Measurements from ENCODE around the gene IFT20.

Gene IFT20

DNA sequence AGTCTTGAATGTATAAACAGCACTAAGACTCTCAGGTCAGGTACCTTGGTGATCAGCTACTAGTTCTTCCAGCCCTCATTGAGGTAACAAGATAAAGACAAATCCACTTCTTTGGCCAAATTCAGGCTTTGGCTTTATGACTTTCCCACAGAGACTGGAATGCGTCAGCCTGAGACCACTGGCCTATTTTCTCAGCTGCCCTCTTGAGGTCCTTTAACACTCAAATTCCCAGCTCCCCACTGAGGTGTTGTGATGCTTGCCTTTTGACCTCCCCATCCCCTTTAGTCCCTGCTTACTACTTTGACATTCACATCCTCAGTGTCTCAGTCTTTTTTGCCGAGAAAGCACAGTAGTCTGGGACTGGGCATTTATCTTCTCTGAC, 10.9 kb upstream of the IFT20 start:
- H3K27ac ChIP-seq (ENCODE audit: low read depth, low read length), result no peak overlapping the region
- no peak overlapping the region for H2BK15ac ChIP-seq (replicated peaks; ENCODE audit: low read depth)
- no peak overlapping the region for H2BK120ac ChIP-seq (ENCODE audit: low read depth, low read length)
- H3K79me2 ChIP-seq (ENCODE audit: control insufficient read depth, insufficient read depth, low read length), result no peaks in the 10 kb centered on the region
- H3K56ac ChIP-seq (ENCODE audit: low read length), result no peak overlapping the region
- H4K5ac ChIP-seq (ENCODE audit: low read length), result no peak overlapping the region
- no peak overlapping the region for H3K4ac ChIP-seq (ENCODE audit: low read depth, low read length)
- H3K4me1 ChIP-seq (ENCODE audit: control insufficient read depth, low read depth, low read length), result no peaks in the 10 kb centered on the region
- H3K79me1 ChIP-seq (ENCODE audit: low read length), result peaks cover 1% of the 10 kb centered on the region
- no peak overlapping the region for H3K4me2 ChIP-seq (ENCODE audit: low read length)
- H3K27me3 ChIP-seq (ENCODE audit: insufficient read depth, low read length, poor library complexity), result no peaks in the 10 kb centered on the region
- H3K36me3 ChIP-seq (ENCODE audit: control insufficient read depth, insufficient read depth, low read length), result peaks cover 26% of the 10 kb centered on the region
- no peak overlapping the region for H2BK5ac ChIP-seq (ENCODE audit: low read length)
- no peak overlapping the region for H3K23ac ChIP-seq (ENCODE audit: low read length)
- no peak overlapping the region for H4K8ac ChIP-seq (ENCODE audit: low read depth, low read length)
- H3K9ac ChIP-seq (ENCODE audit: low read length), result no peak overlapping the region
- no CpG with 5 or more reads among the region's 2 CpGs for WGBS (ENCODE audit: extremely low coverage, insufficient coverage, low lambda C conversion rate)
- H3K4me3 ChIP-seq (ENCODE audit: low read length), result no peak overlapping the region
- H3K18ac ChIP-seq (ENCODE audit: low read length), result no peak overlapping the region
- H2AK5ac ChIP-seq (ENCODE audit: low read length), result no peak overlapping the region
- peak; percentile 32 for DNase-seq

DNA sequence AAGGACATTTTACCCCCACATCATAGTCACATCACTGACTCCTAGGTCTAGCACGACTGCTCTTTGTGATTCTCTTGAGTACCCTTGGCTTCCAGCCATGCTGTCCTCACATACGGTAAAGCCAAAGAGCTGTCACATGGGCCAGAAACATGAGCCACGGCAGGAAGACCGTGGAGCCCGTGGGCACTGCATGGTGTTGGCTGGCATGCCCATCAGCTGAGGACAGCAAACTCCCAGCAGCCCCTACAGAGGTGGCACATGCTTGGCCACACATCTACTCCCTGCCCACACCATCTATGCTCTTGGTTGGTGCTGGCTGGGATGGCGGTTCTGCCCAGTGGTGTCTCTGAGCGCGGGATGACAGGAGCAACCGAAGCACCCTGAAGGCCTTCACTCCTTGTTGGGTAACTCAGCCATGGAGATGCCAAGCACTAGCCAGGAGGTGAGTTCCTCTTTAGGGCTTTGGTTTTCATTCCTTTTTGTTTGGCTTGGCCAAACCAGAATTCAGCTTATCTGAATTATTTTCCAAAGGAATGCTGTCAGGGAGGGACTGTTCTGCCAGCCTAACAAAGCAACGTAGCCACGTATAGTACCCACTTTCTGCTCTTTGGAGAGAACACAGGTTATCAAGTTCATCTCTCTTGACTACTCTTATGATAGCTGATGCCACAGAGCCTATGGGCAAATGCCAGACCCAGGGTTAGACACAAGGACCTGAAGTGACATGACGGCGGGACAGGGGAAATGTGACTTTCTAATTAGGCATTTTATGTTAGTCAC, 10.3 kb upstream of the IFT20 start:
- no CpG with 5 or more reads among the region's 13 CpGs for WGBS (ENCODE audit: extremely low coverage, insufficient coverage, low lambda C conversion rate)
- Histone ChIP-seq H2BK15ac (replicated peaks; ENCODE audit: low read depth) (no peak overlapping the region), H2AK5ac (ENCODE audit: low read length) (no peak overlapping the region), H3K4me2 (ENCODE audit: low read length) (no peak overlapping the region), H4K5ac (ENCODE audit: low read length) (no peak overlapping the region), H3K4me3 (ENCODE audit: low read length) (no peak overlapping the region), H3K23ac (ENCODE audit: low read length) (peak overlapping the region; percentile 9), H3K4me1 (ENCODE audit: control insufficient read depth, low read depth, low read length) (no peaks in the 10 kb centered on the region), H3K56ac (ENCODE audit: low read length) (no peak overlapping the region), H2BK120ac (ENCODE audit: low read depth, low read length) (no peak overlapping the region), H3K4ac (ENCODE audit: low read depth, low read length) (no peak overlapping the region), H4K8ac (ENCODE audit: low read depth, low read length) (no peak overlapping the region), H3K27ac (ENCODE audit: low read depth, low read length) (no peak overlapping the region), H3K9ac (ENCODE audit: low read length) (no peak overlapping the region), H3K27me3 (ENCODE audit: insufficient read depth, low read length, poor library complexity) (no peaks in the 10 kb centered on the region), H3K36me3 (ENCODE audit: control insufficient read depth, insufficient read depth, low read length) (peaks cover 21% of the 10 kb centered on the region), H3K79me2 (ENCODE audit: control insufficient read depth, insufficient read depth, low read length) (no peaks in the 10 kb centered on the region), H3K18ac (ENCODE audit: low read length) (no peak overlapping the region), H3K79me1 (ENCODE audit: low read length) (peaks cover 1% of the 10 kb centered on the region), H2BK5ac (ENCODE audit: low read length) (no peak overlapping the region)
- no peak for DNase-seq

DNA sequence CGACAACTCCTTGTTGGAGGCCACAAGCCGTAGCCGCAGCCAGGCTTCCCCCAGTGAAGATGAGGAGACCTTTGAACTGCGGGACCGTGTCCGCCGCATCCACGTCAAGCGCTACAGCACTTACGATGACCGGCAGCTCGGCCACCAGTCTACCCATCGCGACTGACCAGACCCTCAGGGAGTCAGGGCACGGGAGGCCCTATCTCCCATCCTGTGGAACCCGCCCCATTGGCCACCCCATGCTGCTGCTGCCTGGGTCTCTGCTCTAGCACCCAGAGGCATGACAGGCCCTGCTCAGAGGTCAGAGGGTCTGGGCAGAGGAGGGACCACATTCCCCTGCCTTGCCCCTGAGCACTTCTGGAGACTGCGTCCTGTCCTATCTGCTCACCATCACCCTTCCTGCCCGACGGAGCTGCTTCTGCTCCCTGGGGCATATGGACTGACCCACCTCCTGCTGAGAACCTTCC, 9.2 kb upstream of the IFT20 start:
- H3K4me3 ChIP-seq (ENCODE audit: low read length), result no peak overlapping the region
- H4K5ac ChIP-seq (ENCODE audit: low read length), result no peak overlapping the region
- no peak overlapping the region for H2BK120ac ChIP-seq (ENCODE audit: low read depth, low read length)
- H3K4me2 ChIP-seq (ENCODE audit: low read length), result no peak overlapping the region
- H3K79me2 ChIP-seq (ENCODE audit: control insufficient read depth, insufficient read depth, low read length), result no peaks in the 10 kb centered on the region
- H3K36me3 ChIP-seq (ENCODE audit: control insufficient read depth, insufficient read depth, low read length), result peaks cover 18% of the 10 kb centered on the region
- no peak overlapping the region for H3K18ac ChIP-seq (ENCODE audit: low read length)
- H3K9ac ChIP-seq (ENCODE audit: low read length), result no peak overlapping the region
- no peak overlapping the region for H3K23ac ChIP-seq (ENCODE audit: low read length)
- peaks cover 1% of the 10 kb centered on the region for H3K79me1 ChIP-seq (ENCODE audit: low read length)
- H2AK5ac ChIP-seq (ENCODE audit: low read length), result no peak overlapping the region
- H2BK15ac ChIP-seq (replicated peaks; ENCODE audit: low read depth), result no peak overlapping the region
- no CpG with 5 or more reads among the region's 19 CpGs for WGBS (ENCODE audit: extremely low coverage, insufficient coverage, low lambda C conversion rate)
- no peaks in the 10 kb centered on the region for H3K27me3 ChIP-seq (ENCODE audit: insufficient read depth, low read length, poor library complexity)
- H2BK5ac ChIP-seq (ENCODE audit: low read length), result no peak overlapping the region
- no peak overlapping the region for H3K4ac ChIP-seq (ENCODE audit: low read depth, low read length)
- no peak overlapping the region for H3K27ac ChIP-seq (ENCODE audit: low read depth, low read length)
- H3K56ac ChIP-seq (ENCODE audit: low read length), result no peak overlapping the region
- DNase-seq, result no peak
- H3K4me1 ChIP-seq (ENCODE audit: control insufficient read depth, low read depth, low read length), result no peaks in the 10 kb centered on the region
- H4K8ac ChIP-seq (ENCODE audit: low read depth, low read length), result no peak overlapping the region

DNA sequence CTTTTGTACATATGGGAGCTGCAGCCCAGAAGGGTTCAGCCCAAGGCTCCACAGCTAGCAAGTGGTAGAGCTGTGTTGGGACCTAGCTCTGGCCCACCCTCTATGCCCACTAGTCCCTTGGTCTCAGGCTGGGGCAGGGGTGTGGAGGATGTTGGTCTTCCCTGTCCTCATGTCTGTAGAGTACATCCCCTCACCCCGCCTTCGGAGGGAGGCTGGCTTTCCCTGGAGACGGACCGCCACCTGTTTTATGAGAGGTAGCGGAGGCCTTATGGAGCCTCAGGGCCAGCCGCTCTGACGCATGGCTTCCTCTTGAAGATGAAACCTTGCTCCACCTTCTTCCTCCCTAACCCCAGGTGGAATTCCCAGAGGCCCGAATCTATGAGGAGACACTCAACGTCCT, 8.7 kb upstream of the IFT20 start:
- Histone ChIP-seq H3K9ac (ENCODE audit: low read length) (no peak overlapping the region), H3K4me2 (ENCODE audit: low read length) (no peak overlapping the region), H3K18ac (ENCODE audit: low read length) (no peak overlapping the region), H3K27me3 (ENCODE audit: insufficient read depth, low read length, poor library complexity) (no peaks in the 10 kb centered on the region), H2BK5ac (ENCODE audit: low read length) (no peak overlapping the region), H4K8ac (ENCODE audit: low read depth, low read length) (no peak overlapping the region), H3K23ac (ENCODE audit: low read length) (no peak overlapping the region), H3K27ac (ENCODE audit: low read depth, low read length) (no peak overlapping the region), H2BK120ac (ENCODE audit: low read depth, low read length) (no peak overlapping the region), H3K56ac (ENCODE audit: low read length) (no peak overlapping the region), H3K4ac (ENCODE audit: low read depth, low read length) (no peak overlapping the region), H3K36me3 (ENCODE audit: control insufficient read depth, insufficient read depth, low read length) (peaks cover 18% of the 10 kb centered on the region), H2BK15ac (replicated peaks; ENCODE audit: low read depth) (no peak overlapping the region), H3K79me1 (ENCODE audit: low read length) (peaks cover 4% of the 10 kb centered on the region), H2AK5ac (ENCODE audit: low read length) (no peak overlapping the region), H3K79me2 (ENCODE audit: control insufficient read depth, insufficient read depth, low read length) (no peaks in the 10 kb centered on the region), H3K4me1 (ENCODE audit: control insufficient read depth, low read depth, low read length) (no peaks in the 10 kb centered on the region), H3K4me3 (ENCODE audit: low read length) (no peak overlapping the region), H4K5ac (ENCODE audit: low read length) (no peak overlapping the region)
- no CpG with 5 or more reads among the region's 9 CpGs for WGBS (ENCODE audit: extremely low coverage, insufficient coverage, low lambda C conversion rate)
- no peak for DNase-seq

DNA sequence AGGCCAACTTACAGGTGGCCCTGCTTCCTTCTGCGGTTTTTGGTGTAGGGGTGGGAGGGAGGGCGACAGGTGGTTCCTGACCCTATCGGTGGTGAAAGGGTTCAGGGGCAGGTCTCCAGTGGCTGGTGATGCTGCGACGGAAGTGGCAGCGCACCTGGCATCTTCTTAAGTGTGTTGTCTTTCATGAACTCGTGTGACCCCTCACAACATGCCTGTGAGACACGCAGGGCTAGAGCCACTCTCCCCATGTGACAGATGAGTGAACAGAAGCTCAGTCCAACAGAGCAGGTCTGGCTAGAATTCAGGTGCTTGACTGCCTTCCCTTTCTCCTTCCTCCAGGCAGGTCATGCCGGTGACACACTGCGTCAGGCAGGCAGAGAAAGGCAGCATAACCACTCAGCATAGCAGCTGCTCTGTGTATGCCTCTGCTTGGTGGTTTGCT, 8.2 kb upstream of the IFT20 start:
- Histone ChIP-seq H3K4ac (ENCODE audit: low read depth, low read length) (no peak overlapping the region), H2AK5ac (ENCODE audit: low read length) (no peak overlapping the region), H3K27me3 (ENCODE audit: insufficient read depth, low read length, poor library complexity) (no peaks in the 10 kb centered on the region), H3K18ac (ENCODE audit: low read length) (no peak overlapping the region), H3K9ac (ENCODE audit: low read length) (no peak overlapping the region), H2BK5ac (ENCODE audit: low read length) (no peak overlapping the region), H3K56ac (ENCODE audit: low read length) (no peak overlapping the region), H3K4me2 (ENCODE audit: low read length) (no peak overlapping the region), H4K8ac (ENCODE audit: low read depth, low read length) (no peak overlapping the region), H3K79me1 (ENCODE audit: low read length) (peaks cover 5% of the 10 kb centered on the region), H3K27ac (ENCODE audit: low read depth, low read length) (no peak overlapping the region), H4K5ac (ENCODE audit: low read length) (no peak overlapping the region), H3K79me2 (ENCODE audit: control insufficient read depth, insufficient read depth, low read length) (peaks cover 2% of the 10 kb centered on the region), H3K4me3 (ENCODE audit: low read length) (no peak overlapping the region), H2BK120ac (ENCODE audit: low read depth, low read length) (no peak overlapping the region), H3K23ac (ENCODE audit: low read length) (no peak overlapping the region), H2BK15ac (replicated peaks; ENCODE audit: low read depth) (no peak overlapping the region), H3K36me3 (ENCODE audit: control insufficient read depth, insufficient read depth, low read length) (peaks cover 14% of the 10 kb centered on the region), H3K4me1 (ENCODE audit: control insufficient read depth, low read depth, low read length) (no peaks in the 10 kb centered on the region)
- WGBS (ENCODE audit: extremely low coverage, insufficient coverage, low lambda C conversion rate), result no CpG with 5 or more reads among the region's 10 CpGs
- DNase-seq, result no peak

DNA sequence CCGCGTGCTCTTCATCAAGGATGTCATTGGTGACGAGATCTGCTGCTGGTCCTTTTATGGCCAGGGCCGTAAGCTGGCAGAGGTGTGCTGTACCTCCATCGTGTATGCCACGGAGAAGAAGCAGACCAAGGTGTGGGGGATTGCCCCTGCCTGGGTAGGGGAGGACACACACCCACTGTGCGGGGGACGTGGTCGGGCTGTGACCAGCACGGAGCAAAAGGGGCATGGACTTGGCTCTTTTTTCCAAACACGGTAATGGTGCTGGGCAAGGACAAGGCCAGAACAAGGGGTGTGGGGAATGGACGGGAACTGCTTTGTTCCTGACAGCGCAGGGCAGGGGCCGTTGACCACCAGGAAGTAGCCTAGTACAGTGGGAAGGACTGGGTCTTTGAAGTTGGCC, 7.0 kb upstream of the IFT20 start:
- Histone ChIP-seq H3K27me3 (ENCODE audit: insufficient read depth, low read length, poor library complexity) (no peaks in the 10 kb centered on the region), H3K79me2 (ENCODE audit: control insufficient read depth, insufficient read depth, low read length) (peaks cover 10% of the 10 kb centered on the region), H2BK5ac (ENCODE audit: low read length) (no peak overlapping the region), H2AK5ac (ENCODE audit: low read length) (no peak overlapping the region), H3K36me3 (ENCODE audit: control insufficient read depth, insufficient read depth, low read length) (peaks cover 12% of the 10 kb centered on the region), H3K4me3 (ENCODE audit: low read length) (no peak overlapping the region), H3K27ac (ENCODE audit: low read depth, low read length) (no peak overlapping the region), H4K8ac (ENCODE audit: low read depth, low read length) (no peak overlapping the region), H3K56ac (ENCODE audit: low read length) (no peak overlapping the region), H3K18ac (ENCODE audit: low read length) (no peak overlapping the region), H3K23ac (ENCODE audit: low read length) (no peak overlapping the region), H3K9ac (ENCODE audit: low read length) (no peak overlapping the region), H2BK15ac (replicated peaks; ENCODE audit: low read depth) (no peak overlapping the region), H3K79me1 (ENCODE audit: low read length) (peaks cover 7% of the 10 kb centered on the region), H4K5ac (ENCODE audit: low read length) (no peak overlapping the region), H3K4ac (ENCODE audit: low read depth, low read length) (no peak overlapping the region), H3K4me1 (ENCODE audit: control insufficient read depth, low read depth, low read length) (no peaks in the 10 kb centered on the region), H2BK120ac (ENCODE audit: low read depth, low read length) (no peak overlapping the region), H3K4me2 (ENCODE audit: low read length) (no peak overlapping the region)
- WGBS (ENCODE audit: extremely low coverage, insufficient coverage, low lambda C conversion rate), result no CpG with 5 or more reads among the region's 14 CpGs
- DNase-seq, result no peak

Measured in mesendoderm (in vitro differentiated cells).